Mesenchymal stem cell (in vitro differentiated cells and primary cell): ENCODE data around the gene RBL2.

ENCODE experiments used
- DNase-seq: peaks from one replicate; pipeline ENCODE4 v3.0.0-alpha.2; 2013
- H2AFZ ChIP-seq: one replicate; pipeline ENCODE4 v1.6.1; 2013; ENCODE audit warnings: low read depth, mild to moderate bottlenecking, control low read depth, inconsistent platforms, low read length, moderate library complexity
- H2AK5ac ChIP-seq: 2 replicates; pipeline ENCODE4 v1.6.1; 2013; ENCODE audit warnings: low read length, moderate library complexity, mild to moderate bottlenecking, inconsistent platforms; ENCODE audit not compliant: severe bottlenecking
- H2BK120ac ChIP-seq: one replicate; pipeline ENCODE4 v1.6.1; 2013; ENCODE audit warnings: low read depth, mild to moderate bottlenecking, inconsistent platforms, low read length, moderate library complexity
- H2BK12ac ChIP-seq, 2 experiments: one replicate each; pipeline ENCODE4 v1.6.1; 2013; ENCODE audit warnings: inconsistent platforms in 2 of 2, low read length in 2 of 2, mild to moderate bottlenecking in 2 of 2, moderate library complexity in 2 of 2, control low read depth in 1 of 2
- H2BK15ac ChIP-seq: one replicate; pipeline ENCODE4 v1.6.1; 2013; ENCODE audit warnings: mild to moderate bottlenecking, low read depth, inconsistent platforms; ENCODE audit not compliant: poor library complexity, severe bottlenecking
- H2BK5ac ChIP-seq: 2 replicates; pipeline ENCODE4 v1.6.1; 2013; ENCODE audit warnings: low read depth, mild to moderate bottlenecking, low read length, control low read depth, inconsistent platforms; ENCODE audit not compliant: poor library complexity, severe bottlenecking
- H3K14ac ChIP-seq, 2 experiments: one replicate each; pipeline ENCODE4 v1.6.1; 2013; ENCODE audit warnings: inconsistent platforms in 2 of 2, low read length in 2 of 2, control low read depth in 1 of 2, mild to moderate bottlenecking in 1 of 2, moderate library complexity in 1 of 2
- H3K18ac ChIP-seq, 2 experiments: one replicate each; pipeline ENCODE4 v1.6.1; 2013; ENCODE audit warnings: inconsistent platforms in 2 of 2, low read length in 2 of 2, control low read depth in 1 of 2, low read depth in 1 of 2, mild to moderate bottlenecking in 1 of 2
- H3K23ac ChIP-seq, 2 experiments: one replicate each; pipeline ENCODE4 v1.6.1; 2013; ENCODE audit warnings: inconsistent platforms in 2 of 2, low read length in 2 of 2, mild to moderate bottlenecking in 2 of 2, moderate library complexity in 2 of 2, control low read depth in 1 of 2
- H3K27ac ChIP-seq: 2 replicates; pipeline ENCODE4 v1.5.1; 2013; ENCODE audit warnings: mild to moderate bottlenecking, moderate library complexity, low read length, control low read depth, inconsistent platforms; ENCODE audit not compliant: poor library complexity, severe bottlenecking
- H3K27me3 ChIP-seq, 2 experiments: 2 replicates each; pipeline versions ENCODE4 v1.6.1 to v1.7.0; 2013; ENCODE audit warnings: low read length in 2 of 2, mild to moderate bottlenecking in 2 of 2, moderate library complexity in 2 of 2, control low read depth in 1 of 2, inconsistent platforms in 1 of 2; ENCODE audit not compliant: control insufficient read depth in 1 of 2, insufficient read depth in 1 of 2
- H3K36me3 ChIP-seq, 2 experiments: 2 replicates each; pipeline versions ENCODE4 v1.6.1 to v1.7.0; 2013; ENCODE audit warnings: low read length in 2 of 2, control low read depth in 1 of 2, inconsistent platforms in 1 of 2, low read depth in 1 of 2, mild to moderate bottlenecking in 1 of 2; ENCODE audit not compliant: insufficient read depth in 2 of 2, control insufficient read depth in 1 of 2
- H3K4ac ChIP-seq, 2 experiments: one replicate each; pipeline ENCODE4 v1.6.1; 2013; ENCODE audit warnings: inconsistent platforms in 2 of 2, low read length in 2 of 2, mild to moderate bottlenecking in 2 of 2, moderate library complexity in 2 of 2, control low read depth in 1 of 2, low read depth in 1 of 2
- H3K4me1 ChIP-seq: 2 replicates; pipeline ENCODE4 v1.6.1; 2013; ENCODE audit warnings: low read depth, low read length, control low read depth; ENCODE audit not compliant: control insufficient read depth, insufficient read depth
- H3K4me2 ChIP-seq: 2 replicates; pipeline ENCODE4 v1.6.1; 2013; ENCODE audit warnings: low read length, mild to moderate bottlenecking, inconsistent platforms; ENCODE audit not compliant: poor library complexity, severe bottlenecking
- H3K4me3 ChIP-seq, 2 experiments: 2 replicates each; pipeline versions ENCODE4 v1.5.1 to v1.7.0; 2013; ENCODE audit warnings: low read length in 2 of 2, mild to moderate bottlenecking in 2 of 2, control low read depth in 1 of 2, low read depth in 1 of 2; ENCODE audit not compliant: insufficient read depth in 1 of 2
- H3K79me1 ChIP-seq: replicated peaks from 2 replicates; pipeline ENCODE4 v1.6.1; 2013; ENCODE audit warnings: mild to moderate bottlenecking, control low read depth, low read length, inconsistent platforms; ENCODE audit not compliant: poor library complexity, severe bottlenecking
- H3K9ac ChIP-seq: 2 replicates; pipeline ENCODE4 v1.7.0; 2013; ENCODE audit warnings: mild to moderate bottlenecking, low read length, moderate library complexity
- H3K9me3 ChIP-seq: 2 replicates; pipeline ENCODE4 v1.7.0; 2013; ENCODE audit warnings: mild to moderate bottlenecking, low read length; ENCODE audit not compliant: control insufficient read depth
- H4K8ac ChIP-seq: one replicate; pipeline ENCODE4 v1.6.1; 2013; ENCODE audit warnings: inconsistent platforms, mild to moderate bottlenecking, low read length, moderate library complexity
- H4K91ac ChIP-seq: one replicate; pipeline ENCODE4 v1.6.1; 2013; ENCODE audit warnings: mild to moderate bottlenecking, low read length, inconsistent platforms
- WGBS: methylation state at CpG from one replicate; pipeline ENCODE4 v1.1.7; 2013; ENCODE audit warnings: mixed read lengths; 5-methylcytosine and 5-hydroxymethylcytosine counted together

RBL2 gene

DNA sequence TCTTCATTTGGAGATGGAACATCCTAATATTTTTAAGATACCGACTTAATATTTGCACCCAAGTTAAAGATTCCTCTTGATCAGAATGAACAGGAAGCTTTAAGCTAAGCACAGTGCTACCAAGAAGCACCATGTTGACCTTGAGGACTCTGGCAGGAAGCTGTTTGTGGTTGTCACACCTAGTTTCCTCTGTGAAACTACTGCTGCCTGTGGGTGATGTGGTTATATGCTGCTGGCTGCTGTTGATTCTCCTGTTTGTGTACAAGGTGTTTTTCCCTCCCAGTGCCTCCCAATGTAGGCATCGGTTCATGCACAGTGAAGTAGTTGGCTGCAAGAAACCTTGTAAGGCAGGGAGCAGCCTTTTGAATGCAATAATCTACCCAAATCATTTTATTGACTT is 23.4 kb downstream of the RBL2 start:
- Histone ChIP-seq H3K4me1 (no peaks in the 10 kb centered on the region), H4K8ac (no peak overlapping the region), H2BK120ac (no peak overlapping the region), H4K91ac (no peak overlapping the region), H3K36me3 (peaks cover 9 to 88% of the 10 kb centered on the region in 2 experiments), H3K9me3 (no peaks in the 10 kb centered on the region), H2BK15ac (no peak overlapping the region), H2BK5ac (no peak overlapping the region), H2AFZ (no peak overlapping the region), H3K4me3 (no peak overlapping the region), H3K27ac (no peak overlapping the region), H2AK5ac (no peak overlapping the region), H3K27me3 (no peaks in the 10 kb centered on the region), H3K14ac (no peak overlapping the region), H3K4me2 (no peak overlapping the region), H3K9ac (no peak overlapping the region), H3K4ac (no peak overlapping the region), H2BK12ac (no peak overlapping the region), H3K79me1 (no peaks in the 10 kb centered on the region), H3K18ac (no peak overlapping the region), H3K23ac (no peak overlapping the region)
- WGBS = 100% methylated on average over 1 of the region's 2 CpGs
- no peak for DNase-seq

- Histone ChIP-seq H2BK15ac (no peak overlapping the region), H3K4me1 (no peaks in the 10 kb centered on the region), H3K23ac (no peak overlapping the region), H3K79me1 (peaks cover 2% of the 10 kb centered on the region), H2AFZ (no peak overlapping the region), H3K27ac (no peak overlapping the region), H3K36me3 (peaks cover 13 to 85% of the 10 kb centered on the region in 2 experiments), H3K4ac (no peak overlapping the region), H3K4me2 (no peak overlapping the region), H2AK5ac (no peak overlapping the region), H3K14ac (no peak overlapping the region), H2BK5ac (no peak overlapping the region), H4K8ac (no peak overlapping the region), H3K27me3 (no peaks in the 10 kb centered on the region), H3K18ac (no peak overlapping the region), H3K9me3 (no peaks in the 10 kb centered on the region), H3K9ac (no peak overlapping the region), H2BK12ac (no peak overlapping the region), H3K4me3 (no peak overlapping the region), H4K91ac (no peak overlapping the region), H2BK120ac (no peak overlapping the region)
- no peak for DNase-seq
- WGBS = 87% methylated on average over 7 of the region's 8 CpGs
These were observed 24.4 kb downstream of the RBL2 start for GRCh38 chr16:53458635-53459034.

DNA sequence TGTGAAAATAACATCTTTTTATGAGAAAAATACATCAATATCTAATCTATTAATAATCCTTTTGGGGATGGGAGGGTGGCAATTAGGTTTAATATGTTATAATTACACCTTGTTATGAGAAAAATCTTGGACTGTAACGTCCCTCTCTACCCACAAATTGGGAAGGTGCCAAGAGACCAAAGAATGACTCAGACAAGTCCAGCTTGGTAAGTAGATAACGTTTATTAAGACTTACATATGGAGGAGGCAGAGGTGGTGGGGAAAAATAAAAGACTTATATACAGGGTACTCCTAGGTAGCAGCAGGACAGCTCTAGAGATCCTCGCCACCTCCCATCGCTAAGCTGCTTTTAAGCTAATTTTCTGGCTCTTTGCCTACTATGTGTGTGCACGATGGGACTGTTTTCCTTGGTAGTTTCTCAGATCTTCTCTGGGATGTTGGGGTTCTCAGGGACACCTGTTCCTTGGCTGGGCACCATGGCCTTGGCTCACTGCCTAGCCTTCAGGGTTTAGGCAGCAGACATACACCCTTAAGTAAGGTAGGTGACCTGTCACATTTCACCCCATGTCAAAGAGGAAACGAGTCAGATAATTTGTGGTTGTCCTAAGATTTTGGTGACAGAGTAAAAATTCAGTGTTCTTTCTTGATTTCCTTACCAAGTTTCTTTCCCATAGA is 31.5 kb downstream of the RBL2 start:
- Histone ChIP-seq H2AK5ac (no peak overlapping the region), H2BK12ac (no peak overlapping the region), H2BK15ac (no peak overlapping the region), H2AFZ (no peak overlapping the region), H3K4ac (no peak overlapping the region), H3K14ac (no peak overlapping the region), H3K9ac (no peak overlapping the region), H3K27me3 (no peaks in the 10 kb centered on the region), H3K23ac (no peak overlapping the region), H3K4me3 (no peak overlapping the region), H3K4me1 (peaks cover 3% of the 10 kb centered on the region), H3K9me3 (no peaks in the 10 kb centered on the region), H3K79me1 (peaks cover 2% of the 10 kb centered on the region), H4K8ac (no peak overlapping the region), H3K27ac (no peak overlapping the region), H3K4me2 (no peak overlapping the region), H2BK120ac (no peak overlapping the region), H2BK5ac (no peak overlapping the region), H4K91ac (no peak overlapping the region), H3K36me3 (peaks cover 21 to 76% of the 10 kb centered on the region in 2 experiments), H3K18ac (no peak overlapping the region)
- DNase-seq = peak; percentile 49
- WGBS = 81% methylated on average over 5 of the region's 6 CpGs

DNA sequence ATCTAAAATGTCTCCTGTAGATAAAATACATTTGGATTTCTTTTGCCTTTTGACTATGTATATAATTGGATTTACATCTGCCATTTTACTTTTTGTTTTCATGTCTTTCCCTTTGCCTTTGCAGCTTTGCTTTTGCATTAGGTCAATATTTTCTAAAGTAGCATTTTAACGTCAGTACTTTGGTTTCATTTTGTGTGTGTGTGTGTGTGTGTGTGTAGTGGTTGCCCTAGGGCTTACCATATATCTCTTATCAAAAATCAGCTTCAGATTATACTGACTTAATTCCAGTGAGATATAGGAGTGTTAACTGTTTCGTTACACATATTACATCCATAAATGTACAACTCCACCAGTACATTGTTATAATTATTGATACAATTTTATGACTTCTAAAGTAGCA is 42.6 kb downstream of the RBL2 start:
- no peak for DNase-seq
- H3K4me3 ChIP-seq = no peak overlapping the region
- H2BK12ac ChIP-seq = no peak overlapping the region
- H4K8ac ChIP-seq = no peak overlapping the region
- peaks cover 5% of the 10 kb centered on the region for H3K9me3 ChIP-seq
- peaks cover 6% of the 10 kb centered on the region for H3K79me1 ChIP-seq
- peaks cover 8 to 88% of the 10 kb centered on the region in 2 experiments for H3K36me3 ChIP-seq
- H3K9ac ChIP-seq = no peak overlapping the region
- no peak overlapping the region for H3K23ac ChIP-seq
- no peak overlapping the region for H4K91ac ChIP-seq
- H3K14ac ChIP-seq = no peak overlapping the region
- H2AK5ac ChIP-seq = no peak overlapping the region
- H2BK120ac ChIP-seq = no peak overlapping the region
- no peak overlapping the region for H3K27ac ChIP-seq
- no peak overlapping the region for H2AFZ ChIP-seq
- H3K4me2 ChIP-seq = no peak overlapping the region
- H3K27me3 ChIP-seq = no peaks in the 10 kb centered on the region
- H3K4me1 ChIP-seq = no peaks in the 10 kb centered on the region
- WGBS = no CpG with 5 or more reads among the region's 2 CpGs
- H2BK15ac ChIP-seq = no peak overlapping the region
- no peak overlapping the region for H3K4ac ChIP-seq
- H3K18ac ChIP-seq = no peak overlapping the region
- H2BK5ac ChIP-seq = no peak overlapping the region
